ENCODE measurements around the gene DAAM1.
A peak's percentile ranks its signal among the peaks of the same experiment; 100 is the strongest.

DAAM1 gene

GRCh38 chr14:59254146-59254910 is 65.9 kb downstream of the DAAM1 start:
- DNase-seq (ENCODE audit: low read depth in 1 of 2, low spot score in 1 of 2): no peak

- DNase-seq (ENCODE audit: low read depth in 1 of 2, low spot score in 1 of 2): no peak
These were observed 66.6 kb downstream of the DAAM1 start for GRCh38 chr14:59254911-59255545.

- DNase-seq (ENCODE audit: low read depth in 1 of 2, low spot score in 1 of 2): no peak
These were observed 67.9 kb downstream of the DAAM1 start for GRCh38 chr14:59256331-59256730.

- no peak for DNase-seq (ENCODE audit: low read depth in 1 of 2, low spot score in 1 of 2)
These were observed 72.9 kb downstream of the DAAM1 start for GRCh38 chr14:59261334-59261733.

GRCh38 chr14:59262717-59263454 is 74.4 kb downstream of the DAAM1 start:
- DNase-seq (ENCODE audit: low read depth in 1 of 2, low spot score in 1 of 2): no peak

GRCh38 chr14:59265808-59266207 is 77.3 kb downstream of the DAAM1 start:
- DNase-seq (ENCODE audit: low read depth in 1 of 2, low spot score in 1 of 2): no peak

GRCh38 chr14:59267046-59267445 is 78.6 kb downstream of the DAAM1 start:
- no peak for DNase-seq (ENCODE audit: low read depth in 1 of 2, low spot score in 1 of 2)

GRCh38 chr14:59268011-59268410 is 79.5 kb downstream of the DAAM1 start:
- no peak for DNase-seq (ENCODE audit: low read depth in 1 of 2, low spot score in 1 of 2)

- DNase-seq (ENCODE audit: low read depth in 1 of 2, low spot score in 1 of 2): no peak
These were observed 80.4 kb downstream of the DAAM1 start for GRCh38 chr14:59268858-59269257.

GRCh38 chr14:59269466-59269865 is 81.0 kb downstream of the DAAM1 start:
- no peak for DNase-seq (ENCODE audit: low read depth in 1 of 2, low spot score in 1 of 2)

GRCh38 chr14:59271256-59271655 is 82.8 kb downstream of the DAAM1 start:
- no peak for DNase-seq (ENCODE audit: low read depth in 1 of 2, low spot score in 1 of 2)

- no peak for DNase-seq (ENCODE audit: low read depth in 1 of 2, low spot score in 1 of 2)
These were observed 83.3 kb downstream of the DAAM1 start for GRCh38 chr14:59271734-59272133.

- no peak for DNase-seq (ENCODE audit: low read depth in 1 of 2, low spot score in 1 of 2)
These were observed 84.2 kb downstream of the DAAM1 start for GRCh38 chr14:59272633-59273032.

GRCh38 chr14:59273737-59274136 is 85.3 kb downstream of the DAAM1 start:
- no peak for DNase-seq (ENCODE audit: low read depth in 1 of 2, low spot score in 1 of 2)

GRCh38 chr14:59274991-59275391 is 86.5 kb downstream of the DAAM1 start:
- no peak for DNase-seq (ENCODE audit: low read depth in 1 of 2, low spot score in 1 of 2)

- peak in 1 of 2 donors; percentile 37 for DNase-seq (ENCODE audit: low read depth in 1 of 2, low spot score in 1 of 2)
These were observed 87.2 kb downstream of the DAAM1 start for GRCh38 chr14:59275668-59276067.

- DNase-seq (ENCODE audit: low read depth in 1 of 2, low spot score in 1 of 2): no peak
These were observed 87.8 kb downstream of the DAAM1 start for GRCh38 chr14:59276235-59276634.

- no peak for DNase-seq (ENCODE audit: low read depth in 1 of 2, low spot score in 1 of 2)
These were observed 89.2 kb downstream of the DAAM1 start for GRCh38 chr14:59277659-59278058.

GRCh38 chr14:59278111-59278510 is 89.6 kb downstream of the DAAM1 start:
- DNase-seq (ENCODE audit: low read depth in 1 of 2, low spot score in 1 of 2): no peak

GRCh38 chr14:59280961-59281360 is 92.5 kb downstream of the DAAM1 start:
- no peak for DNase-seq (ENCODE audit: low read depth in 1 of 2, low spot score in 1 of 2)

GRCh38 chr14:59281609-59282377 is 93.3 kb downstream of the DAAM1 start:
- DNase-seq (ENCODE audit: low read depth in 1 of 2, low spot score in 1 of 2): no peak

Data from activated CD4-positive, alpha-beta T cell treated with anti-CD3 and anti-CD28 coated beads, Interleukin-2, amount 50 U/mL, for 24 hours (primary cell).